Psoas muscle (tissue), 8 donors: ENCODE measurements around the gene SIGLEC14. TPM values are rescaled to one million over a fixed set of nuclear protein-coding genes. Genes with fewer than 3 reads are reported as not detected.
"Not testable (repeated sequence)": the region's sequence is repeated elsewhere in the genome, so short reads cannot be mapped to it uniquely, and the experiment has no call there.

Source experiments
- ATAC-seq, 4 donors: fragments of 200-7000 bp; cut with Tn5 transposase; one replicate each; pipeline ENCODE4 v1.9.1; 2020; ENCODE audit warnings: moderate library complexity in 3 of 4, mild to moderate bottlenecking in 2 of 4
- DNase-seq, 2 donors: peaks; one replicate each; pipeline ENCODE4 v3.0.0-alpha.2; 2020
- H3K27ac ChIP-seq: fragments of 200-600 bp; one replicate; pipeline ENCODE4 v1.8.0; 2022
- H3K27me3 ChIP-seq, 3 donors: fragments of 200-600 bp in 1 of 3; one replicate each; pipeline versions ENCODE4 v1.6.1 to v1.8.0; 2013 to 2022; ENCODE audit warnings: low read length in 2 of 3, mild to moderate bottlenecking in 2 of 3, moderate library complexity in 1 of 3; ENCODE audit not compliant: insufficient read depth in 3 of 3
- H3K36me3 ChIP-seq, 2 donors: fragments of 200-600 bp in 1 of 2; one replicate each; pipeline versions ENCODE4 v1.6.1 to v1.8.0; 2013 to 2022; ENCODE audit warnings: low read depth in 1 of 2, mild to moderate bottlenecking in 1 of 2, moderate library complexity in 1 of 2; ENCODE audit not compliant: insufficient read depth in 1 of 2
- H3K4me1 ChIP-seq: fragments of 200-600 bp; one replicate; pipeline ENCODE4 v1.8.0; 2022
- H3K4me3 ChIP-seq: fragments of 200-600 bp; one replicate; pipeline ENCODE4 v1.8.0; 2022; ENCODE audit warnings: mild to moderate bottlenecking
- H3K9me3 ChIP-seq: fragments of 200-600 bp; one replicate; pipeline ENCODE4 v1.8.0; 2022
- CTCF ChIP-seq: fragments of 200-600 bp; IDR thresholded peaks from one replicate; pipeline ENCODE4 v1.8.0; 2022; ENCODE audit warnings: antibody characterized with exemption
- WGBS, 3 donors: extraction: QIAGEN DNeasy Blood & Tissue Kit; methylation state at CpG; one replicate each; pipeline versions ENCODE4 v1.1.6 to v1.1.7; 2013; 5-methylcytosine and 5-hydroxymethylcytosine counted together
- intact Hi-C, 2 donors: fragments of 100-400 bp; cut with DNase I; formaldehyde crosslinking; loops; one replicate each; pipeline versions ENCODE4 v1.11.0 to v1.14.2; 2022
- polyA plus RNA-seq, 3 donors: library from polyadenylated mRNA; stranded (reverse); fragments of 200-250 nt; gene quantifications; one replicate each; pipeline ENCODE4 v1.2.3, GENCODE V29; 2013
- total RNA-seq, 4 donors: library from RNA; stranded (reverse); fragmentation: NEBNext Ultra II Directional in 2 of 4; extraction: Animal tissue kit (Norgen Biotek cat#: 25700) in 2 of 4; gene quantifications; one replicate each; pipeline versions ENCODE4 v1.2.1 to v1.2.4, GENCODE V29; 2021 to 2023
- donor health status: healthy with polysubstance abuse.
- donor health status: DM: no; HTN: no; CAD: no; lungs with moderate emphysema.
- donor health status: Bipolar disorder and iron deficiency.
- donor health status: healthy.
- donor health status: DM: yes; HTN: yes; CAD: no.
- donor health status: DM: no; HTN: no; CAD: no.
- donor health status: DM: no; HTN: no; CAD: no.
- donor health status: DM: yes; HTN: yes; CAD: no.

SIGLEC14 gene
- total and polyA plus RNA-seq, 7 donors = 0.07 to 1.9 (median 0.93) TPM

GRCh38 chr19:51686171-51686570, 39.5 kb upstream of the SIGLEC14 start:
- Histone ChIP-seq H3K4me1 (peaks cover 8% of the 10 kb centered on the region), H3K27ac (no peak overlapping the region), H3K36me3 (no peaks in the 10 kb centered on the region), H3K27me3 (no peaks in the 10 kb centered on the region), H3K4me3 (no peak overlapping the region), H3K9me3 (no peaks in the 10 kb centered on the region)
- no peak for ATAC-seq
- no peak for TF ChIP-seq CTCF
- DNase-seq = no peak
- WGBS, 3 donors = 62 to 76% (median 64%) methylated on average over 2 of the region's 2 CpGs
- intact Hi-C loops = no loop called here

- H3K4me3 ChIP-seq = no peak overlapping the region
- WGBS, 3 donors = 57 to 65% (median 59%) methylated on average over 3 of the region's 3 CpGs
- H3K27me3 ChIP-seq = no peaks in the 10 kb centered on the region
- TF ChIP-seq CTCF = no peak
- no peaks in the 10 kb centered on the region for H3K4me1 ChIP-seq
- intact Hi-C loops = no loop called here
- no peak for ATAC-seq
- H3K36me3 ChIP-seq = no peaks in the 10 kb centered on the region
- no peak overlapping the region for H3K27ac ChIP-seq
- DNase-seq = no peak
- H3K9me3 ChIP-seq = no peaks in the 10 kb centered on the region
These were observed 34.8 kb upstream of the SIGLEC14 start for GRCh38 chr19:51681286-51681941.

- ATAC-seq = no peak
- Histone ChIP-seq H3K27ac (no peak overlapping the region), H3K4me3 (no peak overlapping the region), H3K4me1 (no peaks in the 10 kb centered on the region), H3K9me3 (no peaks in the 10 kb centered on the region), H3K27me3 (no peaks in the 10 kb centered on the region), H3K36me3 (no peaks in the 10 kb centered on the region)
- TF ChIP-seq CTCF = no peak
- intact Hi-C loops = no loop called here
- DNase-seq = no peak
- 69 to 86% (median 72%) methylated on average over 1 of the region's 1 CpG for WGBS, 3 donors
These were observed 33.8 kb upstream of the SIGLEC14 start for GRCh38 chr19:51680474-51680873.

- 62 to 78% (median 76%) methylated on average over 11 of the region's 11 CpGs for WGBS, 3 donors
- intact Hi-C loops = no loop called here
- Histone ChIP-seq H3K27me3 (no peaks in the 10 kb centered on the region), H3K36me3 (no peaks in the 10 kb centered on the region), H3K9me3 (no peaks in the 10 kb centered on the region), H3K4me1 (no peaks in the 10 kb centered on the region), H3K27ac (no peak overlapping the region), H3K4me3 (no peak overlapping the region)
- no peak for TF ChIP-seq CTCF
- ATAC-seq (no peak), DNase-seq (no peak)
These were observed 30.0 kb upstream of the SIGLEC14 start for GRCh38 chr19:51676566-51677083.

- H3K9me3 ChIP-seq, H3K27ac ChIP-seq, H3K4me1 ChIP-seq, intact Hi-C loops, DNase-seq, H3K36me3 ChIP-seq, H3K27me3 ChIP-seq, H3K4me3 ChIP-seq, ATAC-seq: not testable (repeated sequence)
- WGBS, 3 donors = 55 to 64% (median 62%) methylated on average over 7 of the region's 7 CpGs
These were observed 29.4 kb upstream of the SIGLEC14 start for GRCh38 chr19:51675911-51676565.
